SH-SY5Y (cell line): Measurements from ENCODE around the gene AATK.

Experiments
- GATA2 ChIP-seq: IDR thresholded peaks from 2 replicates; pipeline ENCODE4 v1.6.1; 2011; ENCODE audit warnings: mild to moderate bottlenecking, low read depth, low read length
- GATA3 ChIP-seq: IDR thresholded peaks from 2 replicates; pipeline ENCODE4 v1.6.1; 2011; ENCODE audit warnings: low read depth, mild to moderate bottlenecking, low read length, moderate library complexity

The AATK gene

DNA sequence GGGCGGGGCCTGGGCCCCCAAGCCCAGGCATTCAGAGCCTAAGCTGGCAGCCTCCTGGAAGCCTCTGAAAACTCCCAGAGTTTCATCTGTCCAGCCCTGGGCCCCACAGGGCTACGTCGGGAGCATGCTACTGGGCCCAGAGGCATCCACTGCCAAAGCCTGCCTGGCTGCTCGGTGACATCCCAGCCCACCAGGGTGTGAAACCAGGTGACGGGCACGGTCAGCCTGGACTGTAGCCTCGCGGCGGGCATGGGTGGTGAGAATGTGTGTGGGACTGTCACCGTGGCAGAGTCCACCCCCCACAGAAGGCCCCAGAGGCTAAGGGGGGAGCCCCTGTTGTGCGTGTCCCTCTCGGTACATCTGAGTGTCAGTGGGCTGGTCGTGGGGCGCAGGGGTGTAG is 25.6 kb upstream of the AATK start:
- TF ChIP-seq GATA2: no peak

DNA sequence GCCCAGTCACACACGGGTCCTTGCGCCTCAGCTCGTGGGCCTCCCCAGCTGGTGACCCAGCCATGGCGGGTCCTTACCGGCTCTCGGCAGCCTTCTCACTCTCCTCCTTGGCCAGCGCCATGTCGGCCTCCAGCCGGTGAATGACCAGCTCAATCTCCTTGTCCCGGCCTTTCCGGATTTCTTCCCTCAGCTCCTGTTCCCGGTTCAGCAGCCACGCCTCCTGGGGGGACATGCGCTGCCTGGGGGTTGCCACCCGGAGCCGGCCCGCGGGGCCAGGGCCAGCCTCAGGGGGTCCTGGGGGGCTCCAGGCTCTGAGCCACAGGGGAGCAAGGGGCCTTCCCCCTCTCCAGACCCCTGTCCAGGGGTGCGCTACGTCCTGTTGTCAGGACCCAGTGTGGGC is 25.1 kb upstream of the AATK start:
- TF ChIP-seq GATA3 (no peak), GATA2 (no peak)

DNA sequence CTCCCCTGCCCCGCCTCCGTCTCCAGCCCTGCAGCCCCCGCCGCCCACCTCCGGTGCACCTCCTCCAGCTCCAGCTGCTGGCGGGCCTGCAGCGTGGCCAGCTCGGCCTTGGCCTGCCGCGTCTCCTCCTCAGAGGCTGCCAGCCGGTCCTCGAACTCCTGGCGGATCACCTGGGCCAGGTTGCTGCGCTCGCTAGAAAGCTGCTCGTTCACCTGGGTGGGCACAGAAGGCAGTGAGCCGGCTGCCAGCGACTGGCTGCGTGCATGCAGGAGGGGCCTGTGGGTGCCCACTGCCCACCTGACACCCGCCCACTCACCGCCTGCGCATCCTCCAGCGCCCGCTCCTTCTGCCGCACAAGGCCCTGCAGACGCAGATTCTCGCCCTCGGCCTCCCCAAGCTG is 24.6 kb upstream of the AATK start:
- TF ChIP-seq GATA3: no peak
- TF ChIP-seq GATA2: no peak

DNA sequence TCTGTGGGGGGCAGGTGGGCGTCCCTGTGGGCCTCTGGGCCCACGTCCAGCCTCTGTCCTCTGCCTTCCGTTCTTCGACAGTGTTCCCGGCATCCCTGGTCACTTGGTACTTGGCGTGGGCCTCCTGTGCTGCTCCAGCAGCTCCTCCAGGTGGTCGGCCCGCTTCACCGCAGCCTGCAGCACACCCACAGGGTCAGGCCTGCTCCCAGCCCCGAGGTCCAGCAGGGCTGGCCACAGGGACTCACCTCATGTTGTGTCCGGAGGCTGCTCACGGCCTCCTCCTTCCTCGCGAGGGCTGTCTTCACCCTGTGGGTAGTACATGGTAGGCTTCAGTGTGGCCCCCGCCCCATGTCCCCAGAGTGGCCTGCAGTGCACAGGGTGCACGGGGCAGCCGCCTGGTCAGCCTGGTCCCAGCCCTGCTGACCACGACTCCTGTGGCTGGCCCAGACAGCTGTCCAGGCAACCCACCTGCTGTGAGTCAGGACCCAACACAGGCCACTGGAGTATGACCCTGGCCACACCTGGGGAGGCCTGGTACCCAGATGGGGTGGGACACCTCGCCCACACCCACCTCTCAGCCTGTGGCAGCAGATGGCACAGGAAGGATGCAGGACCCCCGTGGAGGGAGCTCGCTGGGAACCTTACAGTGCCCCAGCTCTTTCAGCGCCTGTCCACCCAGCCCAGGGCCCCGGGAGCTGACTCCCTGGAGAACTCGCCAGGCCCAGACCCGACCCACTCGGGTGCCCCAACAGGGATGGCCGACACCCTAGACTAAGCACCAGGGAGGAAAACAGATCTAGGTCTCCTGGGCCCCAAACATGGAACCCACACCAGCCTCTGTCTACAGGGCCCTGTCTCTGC is 23.9 kb upstream of the AATK start:
- TF ChIP-seq GATA2 (no peak), GATA3 (no peak)

DNA sequence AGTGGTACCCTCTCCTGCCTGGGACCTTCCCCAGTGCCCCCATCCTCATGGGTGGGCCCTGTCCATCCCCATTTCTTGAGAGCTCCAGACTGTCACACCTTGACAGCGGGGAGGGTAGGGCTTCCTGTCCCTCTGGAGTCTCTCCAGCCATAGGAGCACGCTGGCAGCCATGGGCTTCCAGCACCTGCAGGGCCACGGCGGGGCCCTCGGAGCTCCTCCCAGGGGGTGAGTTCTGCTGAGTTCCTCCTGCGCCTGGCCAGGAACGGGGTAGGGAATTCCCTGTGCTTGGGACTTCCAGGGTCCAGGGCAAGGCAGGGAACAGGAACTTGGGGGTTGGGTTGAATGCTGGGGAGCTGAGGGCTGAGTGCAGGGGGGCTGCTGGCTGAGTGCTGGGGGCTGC is 23.0 kb upstream of the AATK start:
- TF ChIP-seq GATA3 (no peak), GATA2 (no peak)

DNA sequence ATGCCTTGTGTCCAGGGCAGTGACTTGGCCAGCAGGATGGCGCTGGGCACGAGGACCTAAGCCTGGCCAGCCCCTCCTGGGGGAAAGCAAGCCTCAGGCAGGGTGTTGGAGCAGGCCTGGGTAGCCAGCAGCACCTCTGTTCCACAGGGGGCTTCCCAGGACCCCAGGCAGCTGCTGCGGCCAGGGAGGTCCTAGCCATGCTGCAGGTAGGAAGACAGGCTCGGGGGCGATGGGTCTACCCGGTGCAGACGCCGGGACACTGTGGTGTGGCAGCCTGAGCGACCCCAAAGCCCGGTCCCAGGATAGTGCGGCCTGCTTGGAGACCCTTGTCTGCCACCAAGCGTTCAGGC is 22.4 kb upstream of the AATK start:
- TF ChIP-seq GATA2 (no peak), GATA3 (no peak)

DNA sequence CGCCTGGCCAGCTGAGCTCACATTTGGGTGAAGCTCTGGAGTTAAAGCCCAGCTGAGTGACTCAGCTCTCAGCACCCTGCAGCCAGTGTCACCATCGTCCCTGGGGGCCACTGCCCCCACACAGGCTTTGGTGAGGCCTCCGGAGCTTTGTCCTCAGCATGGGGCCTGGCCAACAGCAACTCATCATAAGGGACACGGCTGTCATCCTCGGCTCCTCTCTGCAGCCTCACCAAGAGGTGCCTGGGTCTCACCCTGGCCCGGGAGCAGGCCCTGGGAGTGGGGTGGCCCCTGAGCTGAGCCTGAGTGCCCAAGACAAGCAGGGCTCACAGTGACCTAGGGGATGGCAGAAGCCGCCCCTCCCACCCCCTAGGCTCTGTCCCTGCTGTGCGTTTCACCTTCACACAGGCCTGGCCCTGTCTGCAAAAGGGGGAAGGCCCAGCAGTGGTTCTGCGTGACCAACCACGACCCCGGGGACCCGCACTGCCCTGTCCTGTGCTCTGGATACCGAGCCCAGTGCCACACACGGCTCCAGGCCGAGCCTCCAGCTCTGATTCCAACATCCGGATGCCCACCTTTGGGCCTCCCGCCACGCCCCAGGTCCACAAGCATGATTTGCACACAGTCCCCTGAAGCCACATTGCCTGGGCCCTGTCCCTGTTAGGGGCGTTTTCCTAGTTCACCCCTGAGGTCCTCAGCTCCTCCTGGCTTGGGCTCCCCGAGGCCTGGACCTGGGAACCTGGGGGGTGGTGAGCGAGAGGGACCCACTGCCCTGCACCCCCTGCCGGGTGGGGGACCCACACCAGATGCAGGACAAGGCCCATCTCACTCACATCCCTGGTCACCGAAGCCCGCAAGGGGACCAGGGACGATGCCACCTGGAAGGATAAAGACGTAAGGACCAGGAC is 21.8 kb upstream of the AATK start:
- TF ChIP-seq GATA3: no peak
- TF ChIP-seq GATA2: no peak

DNA sequence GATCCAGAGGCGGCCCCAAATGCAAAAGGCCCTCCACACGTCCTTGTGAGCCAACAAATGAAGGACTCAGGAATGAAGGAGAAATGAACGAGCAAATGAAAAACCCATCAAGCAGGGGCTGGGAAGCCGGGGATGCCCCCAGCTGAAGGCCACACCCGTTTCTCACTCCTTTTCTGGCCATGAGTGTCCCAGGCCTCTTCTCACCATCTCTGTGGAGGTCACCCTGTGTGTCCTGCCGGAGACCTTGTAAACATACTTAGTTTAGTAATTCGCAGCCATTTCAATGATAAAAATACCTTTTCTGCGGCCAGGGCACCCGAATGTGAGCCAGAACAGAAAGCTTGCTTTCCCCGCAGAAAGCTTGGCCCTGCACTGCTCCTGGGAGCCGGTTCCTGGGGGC is 21.1 kb upstream of the AATK start:
- no peak for TF ChIP-seq GATA3
- no peak for TF ChIP-seq GATA2

DNA sequence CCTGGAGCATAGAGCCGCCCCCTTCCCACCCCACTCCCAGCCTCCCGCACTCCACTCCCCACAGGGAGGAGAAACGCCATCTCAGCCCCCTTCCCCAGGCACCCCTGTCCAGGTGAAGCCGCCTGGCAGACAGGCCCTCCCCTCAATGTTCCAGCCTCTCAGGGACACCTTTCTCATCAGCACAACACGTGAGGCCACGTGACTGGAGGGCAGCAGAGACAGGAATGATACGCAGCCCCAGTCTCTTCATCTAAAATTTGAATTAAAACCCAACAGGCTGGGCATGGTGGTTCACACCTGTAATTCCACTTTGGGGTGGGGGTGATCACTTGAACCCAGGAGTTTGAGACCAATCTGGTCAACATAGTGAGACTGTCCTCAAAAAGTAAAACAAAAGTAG is 20.2 kb upstream of the AATK start:
- TF ChIP-seq GATA3: no peak
- TF ChIP-seq GATA2: no peak

DNA sequence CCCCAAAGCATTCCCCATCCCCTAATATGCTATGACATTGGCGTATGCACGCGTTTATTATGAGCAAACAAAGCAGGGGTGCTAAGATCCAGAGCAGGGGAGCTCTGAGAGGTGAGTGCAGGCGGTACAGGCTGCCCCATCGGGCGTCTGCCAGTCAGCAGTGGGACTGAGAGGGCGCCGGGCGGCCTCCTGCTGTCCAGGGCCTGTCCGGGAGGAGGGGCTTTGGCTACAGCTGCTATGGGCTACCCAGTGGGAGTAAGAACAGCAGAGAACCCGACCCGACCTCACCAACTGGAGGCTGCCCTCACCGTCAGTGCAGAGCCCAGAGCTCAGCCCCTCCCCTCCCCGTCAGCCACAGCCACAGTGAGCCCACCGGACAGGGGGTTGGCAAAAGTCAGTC is 18.5 kb upstream of the AATK start:
- TF ChIP-seq GATA2 (no peak), GATA3 (no peak)

DNA sequence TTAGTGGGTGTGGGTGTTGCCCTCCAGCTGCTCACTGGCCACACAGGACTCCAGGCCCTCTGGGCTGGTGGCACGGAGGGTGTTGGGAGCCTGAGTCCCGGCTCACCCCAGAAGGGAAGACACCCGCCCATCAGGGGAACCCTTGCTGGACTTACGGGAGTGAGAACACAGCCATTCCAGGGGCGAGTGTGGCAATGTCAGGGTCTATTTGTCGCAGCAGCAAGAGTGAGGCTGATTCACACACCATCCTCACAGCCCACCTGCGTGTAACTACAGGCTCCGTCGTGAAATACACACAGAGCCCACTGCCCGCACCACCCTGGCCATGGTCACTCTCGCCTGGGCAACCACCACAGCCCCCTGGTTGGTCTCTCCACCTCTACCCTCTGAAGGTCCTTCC is 17.8 kb upstream of the AATK start:
- TF ChIP-seq GATA3 (no peak), GATA2 (no peak)

DNA sequence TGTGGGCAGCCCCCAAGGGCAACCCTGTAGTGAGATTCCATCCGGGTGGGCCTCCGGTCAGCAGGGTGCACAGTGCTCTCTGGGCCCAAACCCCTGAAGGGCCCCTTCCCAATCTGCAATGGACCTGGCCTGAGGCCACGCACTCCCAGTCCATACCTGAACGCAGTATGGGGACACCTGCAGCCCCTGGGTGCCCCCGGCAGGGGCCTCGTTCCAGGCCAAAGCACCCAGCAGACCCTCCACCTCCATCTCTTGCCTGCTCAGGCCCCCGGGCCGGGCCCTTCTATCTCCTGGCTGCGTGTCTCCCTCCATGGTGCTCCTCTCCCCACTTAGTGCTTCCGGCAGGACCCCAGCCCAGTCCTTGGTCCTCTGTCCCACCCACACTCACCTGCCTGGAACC is 17.3 kb upstream of the AATK start:
- TF ChIP-seq GATA3: no peak
- TF ChIP-seq GATA2: no peak

DNA sequence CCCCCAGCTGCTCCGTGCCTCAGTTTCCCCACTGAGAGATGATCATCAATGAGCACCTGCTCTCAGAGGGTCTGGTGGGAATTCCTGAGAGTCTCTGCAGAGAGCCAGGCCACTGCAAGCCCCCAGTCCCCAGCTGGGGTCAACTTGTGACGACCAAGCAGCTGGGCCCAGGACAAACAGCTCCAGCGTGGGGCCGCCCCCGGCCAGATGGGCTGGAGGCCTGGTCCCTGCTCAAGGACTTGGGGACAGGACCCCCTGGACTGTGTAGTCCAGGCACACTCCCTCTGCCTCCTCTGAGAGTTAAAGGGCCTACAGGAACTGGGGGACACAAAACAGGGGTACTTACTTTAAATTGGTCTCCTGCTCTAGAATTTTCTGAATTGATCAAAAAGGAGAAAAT is 16.6 kb upstream of the AATK start:
- TF ChIP-seq GATA3 (no peak), GATA2 (no peak)

DNA sequence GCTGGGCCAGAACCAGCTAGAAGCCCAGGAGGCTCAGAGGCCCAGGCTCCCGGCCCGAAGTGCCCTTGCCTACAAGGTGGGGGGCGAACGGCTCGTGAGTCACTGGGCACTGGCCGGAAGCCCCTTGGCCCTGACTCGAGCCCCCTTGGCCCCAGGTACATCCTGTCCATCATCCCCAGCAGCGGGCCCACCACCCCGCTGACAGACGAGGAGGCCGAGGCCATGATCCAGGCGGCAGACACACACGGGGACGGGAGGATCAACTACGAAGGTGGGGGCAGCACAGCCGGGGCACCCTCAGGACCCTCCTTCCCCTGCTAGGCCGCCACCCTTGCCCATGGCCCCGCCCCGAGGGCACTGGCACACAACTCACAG is 15.8 kb upstream of the AATK start:
- TF ChIP-seq GATA2: no peak
- TF ChIP-seq GATA3: no peak
